Adipocyte (in vitro differentiated cells): ENCODE results near the gene ADORA2A.

Experiments used
- DNase-seq: peaks from one replicate; pipeline ENCODE4 v3.0.0-alpha.2; 2015; ENCODE audit warnings: low read depth
- H3K27me3 ChIP-seq: replicated peaks from 2 replicates; pipeline ENCODE4 v1.7.0; 2013; ENCODE audit warnings: mild to moderate bottlenecking, low read length, moderate library complexity; ENCODE audit not compliant: control insufficient read depth, insufficient read depth
- H3K36me3 ChIP-seq: 2 replicates; pipeline ENCODE4 v1.7.0; 2013; ENCODE audit warnings: low read length, mild to moderate bottlenecking, moderate library complexity; ENCODE audit not compliant: control insufficient read depth, insufficient read depth, severe bottlenecking
- H3K4me1 ChIP-seq: 2 replicates; pipeline ENCODE4 v1.7.0; 2013; ENCODE audit warnings: mild to moderate bottlenecking, low read length, moderate library complexity; ENCODE audit not compliant: control insufficient read depth, insufficient read depth
- H3K4me3 ChIP-seq: 2 replicates; pipeline ENCODE4 v1.7.0; 2013; ENCODE audit warnings: mild to moderate bottlenecking, low read length, moderate library complexity
- H3K9ac ChIP-seq: 2 replicates; pipeline ENCODE4 v1.7.0; 2013; ENCODE audit warnings: mild to moderate bottlenecking, low read length, moderate library complexity
- H3K9me3 ChIP-seq: 2 replicates; pipeline ENCODE4 v1.7.0; 2013; ENCODE audit warnings: mild to moderate bottlenecking, low read length, moderate library complexity; ENCODE audit not compliant: control insufficient read depth

Gene ADORA2A

DNA sequence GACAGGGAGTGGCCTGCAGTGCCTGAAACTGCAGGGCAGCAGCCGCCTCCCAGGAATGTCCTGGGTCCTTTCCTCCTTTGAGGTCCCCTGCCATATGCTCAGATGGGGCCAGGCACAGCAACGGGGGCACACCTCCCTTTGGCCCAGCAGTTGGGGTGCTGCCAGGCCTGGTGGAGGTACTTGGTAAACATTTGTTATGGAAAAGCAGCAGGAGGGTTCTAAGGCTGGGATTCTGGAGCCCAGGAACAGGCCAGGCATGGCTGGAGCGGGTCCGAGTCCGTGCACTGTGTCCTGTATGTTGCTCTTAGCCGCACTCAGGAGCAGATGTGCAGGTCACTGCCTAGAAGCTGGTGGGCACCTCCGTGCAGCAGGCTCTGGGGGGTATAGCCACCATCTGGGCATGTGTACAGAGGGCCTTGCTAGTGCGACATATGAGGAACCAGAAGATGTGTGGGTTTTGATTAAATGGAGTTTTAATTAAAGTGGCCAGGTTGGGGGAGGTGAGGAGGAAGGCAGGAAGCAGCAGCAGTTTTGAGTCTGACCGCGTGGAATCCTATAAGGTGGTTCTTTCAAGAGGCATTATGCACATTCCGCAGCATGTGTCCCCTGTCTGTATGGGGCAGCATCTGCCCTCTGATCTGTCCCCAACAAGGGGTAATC, 1.5 kb downstream of the ADORA2A start:
- no peak overlapping the region for H3K4me3 ChIP-seq
- DNase-seq = no peak

GRCh38 chr22:24429411-24430365, 2.3 kb downstream of the ADORA2A start:
- Histone ChIP-seq H3K9ac (no peak overlapping the region), H3K4me3 (no peak overlapping the region), H3K27me3 (peaks cover 8% of the 10 kb centered on the region), H3K9me3 (no peaks in the 10 kb centered on the region), H3K36me3 (no peaks in the 10 kb centered on the region), H3K4me1 (peaks cover 23% of the 10 kb centered on the region)
- no peak for DNase-seq

More for the DNA sequence above, 1.5 kb downstream of the ADORA2A start:
- peaks cover 8% of the 10 kb centered on the region for H3K27me3 ChIP-seq
- H3K9ac ChIP-seq = no peak overlapping the region
- H3K36me3 ChIP-seq = no peaks in the 10 kb centered on the region
- H3K9me3 ChIP-seq = no peaks in the 10 kb centered on the region
- peaks cover 14% of the 10 kb centered on the region for H3K4me1 ChIP-seq

DNA sequence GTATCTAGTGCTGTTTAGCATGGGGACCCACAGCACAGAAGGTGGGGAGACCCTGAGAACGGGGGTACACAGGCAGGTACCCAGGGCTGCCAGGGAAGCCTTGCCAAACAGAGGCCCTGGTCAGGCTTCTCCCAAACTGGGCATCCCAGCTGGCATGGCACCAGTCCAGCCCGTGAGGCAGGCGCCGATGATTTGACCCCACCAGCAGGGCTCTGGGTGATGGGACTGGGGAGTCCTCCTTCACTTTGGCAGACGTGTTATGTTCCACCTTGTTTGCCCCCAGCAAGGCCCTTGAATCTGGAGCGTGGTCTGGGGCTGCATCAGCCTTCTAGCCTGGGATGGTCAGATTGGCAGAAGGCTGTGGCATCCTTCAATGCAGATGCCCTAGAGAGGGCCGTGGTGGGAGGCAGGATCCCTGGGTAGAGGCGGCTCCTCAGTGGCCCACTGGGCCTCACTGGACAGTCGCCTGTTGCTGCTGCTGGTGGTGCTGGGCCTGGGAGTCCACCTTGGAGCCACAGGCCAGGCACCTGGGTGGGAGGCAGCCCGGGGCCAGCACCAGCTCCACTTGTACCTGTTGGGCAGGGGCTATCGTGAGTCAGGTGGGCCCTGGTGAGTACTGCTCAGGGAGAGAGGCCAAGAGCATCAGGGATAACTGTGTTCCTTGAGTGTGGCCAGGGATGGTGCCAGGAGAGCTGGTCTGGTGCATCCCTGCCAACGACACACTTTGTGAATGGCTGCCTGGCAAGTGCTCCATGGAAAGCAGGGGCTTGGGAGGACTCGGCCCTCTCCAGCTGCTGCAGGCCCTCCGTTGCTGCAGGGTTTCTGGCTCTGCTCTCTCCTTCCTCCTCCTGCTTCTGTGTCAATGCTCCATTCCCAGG, 3.3 kb downstream of the ADORA2A start:
- peaks cover 4% of the 10 kb centered on the region for H3K27me3 ChIP-seq
- H3K4me1 ChIP-seq = peaks cover 32% of the 10 kb centered on the region
- H3K9ac ChIP-seq = no peak overlapping the region
- no peak overlapping the region for H3K4me3 ChIP-seq
- DNase-seq = no peak
- H3K9me3 ChIP-seq = no peaks in the 10 kb centered on the region
- no peaks in the 10 kb centered on the region for H3K36me3 ChIP-seq

DNA sequence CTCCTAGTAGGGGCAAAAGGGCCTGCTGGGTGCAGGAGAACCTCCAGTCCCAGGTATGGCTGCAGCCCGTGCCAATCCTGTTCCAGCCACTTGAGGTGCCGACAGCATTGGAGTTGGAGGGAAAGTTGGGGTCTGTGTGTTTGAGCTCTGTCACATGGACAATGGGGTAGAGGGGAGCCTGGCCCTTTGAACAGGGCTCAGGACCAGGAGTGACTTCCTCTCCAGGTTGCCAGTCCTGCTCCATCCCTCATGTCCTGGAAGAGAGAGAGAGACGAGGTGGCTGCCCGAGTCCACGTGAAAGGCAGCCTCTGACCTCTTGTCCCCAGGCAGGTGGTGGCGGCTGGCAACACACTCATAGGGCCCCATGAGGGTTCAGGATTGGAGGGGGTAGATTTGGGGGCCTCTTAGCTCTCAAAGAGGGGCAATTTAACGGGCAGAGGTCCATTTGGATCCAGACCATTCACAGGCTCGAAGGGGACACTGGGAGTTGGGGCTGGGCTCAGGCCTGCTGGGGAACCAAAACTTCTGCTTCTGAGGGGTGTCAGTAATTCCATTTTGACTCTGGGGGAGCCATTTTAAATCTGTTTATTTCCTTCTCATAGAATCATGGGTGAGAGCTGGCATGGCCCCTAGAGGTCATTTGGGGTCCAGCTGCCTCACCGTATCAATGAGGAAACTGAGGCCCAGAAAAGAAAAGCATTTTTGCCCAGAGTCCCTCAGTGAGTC, 4.1 kb downstream of the ADORA2A start:
- DNase-seq = no peak

GRCh38 chr22:24432059-24432853, 4.9 kb downstream of the ADORA2A start:
- no peaks in the 10 kb centered on the region for H3K9me3 ChIP-seq
- peaks cover 36% of the 10 kb centered on the region for H3K4me1 ChIP-seq
- no peak overlapping the region for H3K4me3 ChIP-seq
- peak; percentile 36 for DNase-seq
- H3K27me3 ChIP-seq = no peaks in the 10 kb centered on the region
- no peak overlapping the region for H3K9ac ChIP-seq
- no peaks in the 10 kb centered on the region for H3K36me3 ChIP-seq

More for the DNA sequence above, 4.1 kb downstream of the ADORA2A start:
- Histone ChIP-seq H3K4me1 (peaks cover 36% of the 10 kb centered on the region), H3K36me3 (no peaks in the 10 kb centered on the region), H3K9ac (no peak overlapping the region), H3K9me3 (no peaks in the 10 kb centered on the region), H3K4me3 (no peak overlapping the region), H3K27me3 (no peaks in the 10 kb centered on the region)

GRCh38 chr22:24433001-24433827, 5.8 kb downstream of the ADORA2A start:
- Histone ChIP-seq H3K9ac (no peak overlapping the region), H3K4me3 (no peak overlapping the region), H3K36me3 (no peaks in the 10 kb centered on the region), H3K4me1 (peaks cover 36% of the 10 kb centered on the region), H3K9me3 (no peaks in the 10 kb centered on the region), H3K27me3 (no peaks in the 10 kb centered on the region)
- no peak for DNase-seq

DNA sequence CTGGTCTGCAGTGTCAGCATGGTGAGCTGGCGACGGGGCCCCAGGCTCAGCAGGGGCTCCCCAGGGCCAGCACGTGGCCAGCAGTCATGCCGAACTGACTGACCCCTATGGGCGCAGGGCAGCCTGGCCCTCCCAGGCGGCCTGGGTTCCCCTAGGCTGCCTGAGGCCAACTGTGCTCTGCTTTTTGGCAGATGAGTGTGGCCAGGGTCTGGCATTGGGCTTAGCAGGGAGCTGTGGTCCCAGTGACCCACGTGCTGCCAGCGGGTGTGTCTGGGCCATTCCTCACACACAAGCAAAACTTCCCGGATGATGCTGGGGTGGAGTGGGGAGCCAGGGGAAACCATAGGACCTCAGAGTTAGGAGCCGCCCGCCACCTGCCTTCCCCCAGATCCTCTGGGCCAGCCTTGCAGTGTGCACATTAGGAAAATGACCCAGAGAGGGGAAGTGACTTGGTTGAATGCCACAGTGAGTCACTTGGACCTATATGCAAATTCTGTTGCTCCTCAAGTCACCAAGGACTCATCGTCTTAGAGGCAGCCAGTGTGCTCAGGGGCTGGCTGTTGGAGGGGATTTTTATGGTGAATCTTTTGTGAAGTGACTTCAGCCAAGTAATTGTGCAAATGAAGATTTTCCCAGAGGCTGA, 6.5 kb downstream of the ADORA2A start:
- no peaks in the 10 kb centered on the region for H3K27me3 ChIP-seq
- DNase-seq = peak; percentile 19
- H3K4me3 ChIP-seq = no peak overlapping the region
- H3K36me3 ChIP-seq = no peaks in the 10 kb centered on the region
- peaks cover 36% of the 10 kb centered on the region for H3K4me1 ChIP-seq
- no peaks in the 10 kb centered on the region for H3K9me3 ChIP-seq
- H3K9ac ChIP-seq = no peak overlapping the region

DNA sequence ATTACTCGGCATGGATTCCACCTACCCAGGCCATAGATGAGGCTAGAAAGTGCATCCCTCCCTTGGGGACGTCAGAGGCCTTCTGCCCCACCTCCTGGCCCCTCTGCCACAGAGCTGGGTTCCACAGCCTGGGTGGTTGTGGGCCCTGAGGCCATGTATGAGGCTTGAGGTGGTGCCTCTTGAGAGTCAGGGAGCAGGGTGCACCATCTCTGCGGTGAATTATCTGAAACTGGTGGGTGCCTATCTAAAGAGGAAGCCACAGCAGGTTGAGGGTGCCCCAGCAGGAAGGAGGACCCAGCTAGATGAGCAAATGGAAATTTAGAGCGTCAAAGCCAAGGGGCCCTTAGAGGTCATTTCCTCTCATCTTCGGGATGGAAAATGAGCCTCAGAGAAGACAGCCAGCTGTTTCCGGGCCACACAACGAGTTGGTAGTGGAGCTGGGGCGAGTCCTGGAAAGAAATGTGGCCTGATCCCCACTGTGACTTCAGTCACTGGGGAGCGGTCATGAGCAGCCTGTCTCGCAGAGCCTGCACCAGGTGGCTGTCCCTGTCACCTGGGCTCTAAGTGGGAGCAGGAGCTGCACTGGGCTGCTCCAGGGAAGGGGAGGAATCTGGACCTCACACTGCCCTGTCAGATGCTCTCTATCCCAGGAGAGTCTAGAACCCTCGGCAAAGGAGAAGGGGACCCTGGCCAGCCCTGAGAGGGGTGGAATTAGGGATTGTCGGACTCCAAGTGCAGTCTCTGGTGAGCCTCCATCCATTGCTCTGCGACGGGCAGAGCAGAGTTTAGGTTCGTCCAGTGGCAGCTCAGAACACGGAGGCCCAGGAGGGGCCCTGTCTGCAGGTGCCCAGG, 7.3 kb downstream of the ADORA2A start:
- peaks cover 36% of the 10 kb centered on the region for H3K4me1 ChIP-seq
- H3K36me3 ChIP-seq = no peaks in the 10 kb centered on the region
- H3K4me3 ChIP-seq = no peak overlapping the region
- H3K9ac ChIP-seq = no peak overlapping the region
- DNase-seq = no peak
- H3K9me3 ChIP-seq = no peaks in the 10 kb centered on the region
- H3K27me3 ChIP-seq = no peaks in the 10 kb centered on the region

- H3K27me3 ChIP-seq = no peaks in the 10 kb centered on the region
- no peak for DNase-seq
- H3K4me3 ChIP-seq = no peak overlapping the region
- no peaks in the 10 kb centered on the region for H3K36me3 ChIP-seq
- H3K4me1 ChIP-seq = peaks cover 36% of the 10 kb centered on the region
- no peaks in the 10 kb centered on the region for H3K9me3 ChIP-seq
- no peak overlapping the region for H3K9ac ChIP-seq
Observed at GRCh38 chr22:24435323-24435645, 7.9 kb downstream of the ADORA2A start.
